ENCODE data around the gene HOXA9.

HOXA9 gene

DNA sequence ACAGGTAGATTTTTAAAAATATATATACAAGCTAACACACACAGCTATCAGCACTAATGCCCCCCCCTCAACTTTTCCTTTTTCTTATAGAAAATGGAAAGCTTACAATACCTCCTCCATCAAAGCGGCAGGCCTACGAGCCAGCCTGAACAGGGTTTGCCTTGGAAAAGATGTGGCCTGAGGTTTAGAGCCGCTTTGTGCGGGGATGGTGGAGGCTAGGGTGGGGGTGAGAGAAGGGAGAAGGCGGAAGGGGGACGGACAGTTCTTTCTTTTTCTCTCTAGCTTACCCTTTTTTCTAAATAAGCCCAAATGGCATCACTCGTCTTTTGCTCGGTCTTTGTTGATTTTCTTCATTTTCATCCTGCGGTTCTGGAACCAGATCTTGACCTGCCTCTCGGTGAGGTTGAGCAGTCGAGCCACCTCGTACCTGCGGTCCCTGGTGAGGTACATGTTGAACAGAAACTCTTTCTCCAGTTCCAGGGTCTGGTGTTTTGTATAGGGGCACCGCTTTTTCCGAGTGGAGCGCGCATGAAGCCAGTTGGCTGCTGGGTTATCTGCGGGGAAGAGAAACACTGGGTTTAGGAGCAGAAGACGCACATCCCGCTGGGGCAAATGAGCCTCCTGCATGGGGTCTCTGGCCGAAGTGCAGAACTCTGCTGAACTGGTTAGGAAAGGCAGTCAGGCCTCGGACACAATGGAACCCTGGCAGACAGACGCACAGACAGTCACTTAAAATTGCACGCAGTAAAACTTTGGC lies 1.9 kb downstream of the HOXA9 start:
- no peak for DNase-seq

- DNase-seq = no peak
Measured at GRCh38 chr7:27162561-27163287, 2.6 kb downstream of the HOXA9 start.

GRCh38 chr7:27161721-27162560 lies 3.4 kb downstream of the HOXA9 start:
- DNase-seq = no peak

- no peak for DNase-seq
Measured at GRCh38 chr7:27161214-27161720, 4.1 kb downstream of the HOXA9 start.

- DNase-seq = no peak
Measured at GRCh38 chr7:27160546-27161213, 4.7 kb downstream of the HOXA9 start.

DNA sequence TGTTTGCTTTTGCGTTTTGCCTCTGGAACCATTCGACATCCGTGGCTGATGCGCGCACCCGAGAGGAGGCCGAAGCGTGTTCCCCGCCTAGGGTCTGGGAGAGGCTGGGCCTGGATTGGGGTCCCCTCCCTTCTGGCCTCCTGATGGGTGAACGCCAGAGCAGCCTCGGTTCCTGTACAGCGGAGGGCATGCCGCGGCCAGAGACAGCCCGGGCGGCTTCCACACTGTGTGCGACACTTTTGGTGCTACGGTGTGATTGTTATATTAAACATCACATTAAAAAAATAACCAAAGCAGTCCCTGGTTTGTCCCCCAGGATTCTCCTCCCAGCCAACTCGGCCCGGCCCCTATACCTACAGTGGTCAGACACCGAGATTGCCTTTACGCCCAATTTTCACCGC lies 5.2 kb downstream of the HOXA9 start:
- no peak for DNase-seq

DNA sequence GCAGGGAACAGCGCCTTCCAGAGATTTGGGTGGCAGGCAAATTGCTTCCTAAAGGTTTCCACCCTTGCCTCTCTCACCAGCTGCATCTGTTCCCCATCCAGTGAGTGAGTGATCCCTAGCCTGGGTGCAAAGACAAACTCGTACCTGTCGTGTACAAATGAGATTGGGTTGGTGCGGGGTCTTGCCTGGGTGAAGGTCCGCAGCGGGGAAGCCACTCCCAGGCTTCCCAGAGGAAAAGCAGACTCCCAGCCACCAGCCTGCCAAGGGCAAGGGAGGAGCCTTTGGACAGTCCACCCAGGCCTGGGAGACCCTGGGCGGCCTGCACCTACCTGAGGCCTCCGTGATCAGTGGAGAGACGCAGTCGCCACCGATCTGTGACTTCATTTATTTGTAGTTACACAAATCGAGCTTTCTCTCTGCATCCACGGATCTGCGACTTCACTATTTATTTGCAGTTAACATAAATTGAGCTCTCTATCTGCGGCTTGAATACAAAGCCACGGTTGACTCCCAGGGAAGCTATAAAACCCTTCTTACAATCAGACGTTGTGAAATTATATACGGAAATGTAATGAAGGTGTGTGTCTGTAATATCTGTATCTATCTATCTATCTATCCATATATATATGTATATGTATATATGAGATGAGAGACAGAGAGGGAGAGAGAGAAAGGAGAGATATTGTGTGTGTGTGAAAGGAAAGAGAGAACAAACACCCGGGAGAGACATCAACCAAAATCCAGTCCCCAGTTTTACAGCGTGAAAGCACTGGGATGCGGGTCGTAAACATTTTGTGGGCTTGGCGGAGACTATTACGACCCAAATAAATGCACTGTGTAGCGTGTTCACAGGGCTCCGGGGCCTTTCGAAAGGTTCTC lies 5.8 kb downstream of the HOXA9 start:
- DNase-seq = no peak

DNA sequence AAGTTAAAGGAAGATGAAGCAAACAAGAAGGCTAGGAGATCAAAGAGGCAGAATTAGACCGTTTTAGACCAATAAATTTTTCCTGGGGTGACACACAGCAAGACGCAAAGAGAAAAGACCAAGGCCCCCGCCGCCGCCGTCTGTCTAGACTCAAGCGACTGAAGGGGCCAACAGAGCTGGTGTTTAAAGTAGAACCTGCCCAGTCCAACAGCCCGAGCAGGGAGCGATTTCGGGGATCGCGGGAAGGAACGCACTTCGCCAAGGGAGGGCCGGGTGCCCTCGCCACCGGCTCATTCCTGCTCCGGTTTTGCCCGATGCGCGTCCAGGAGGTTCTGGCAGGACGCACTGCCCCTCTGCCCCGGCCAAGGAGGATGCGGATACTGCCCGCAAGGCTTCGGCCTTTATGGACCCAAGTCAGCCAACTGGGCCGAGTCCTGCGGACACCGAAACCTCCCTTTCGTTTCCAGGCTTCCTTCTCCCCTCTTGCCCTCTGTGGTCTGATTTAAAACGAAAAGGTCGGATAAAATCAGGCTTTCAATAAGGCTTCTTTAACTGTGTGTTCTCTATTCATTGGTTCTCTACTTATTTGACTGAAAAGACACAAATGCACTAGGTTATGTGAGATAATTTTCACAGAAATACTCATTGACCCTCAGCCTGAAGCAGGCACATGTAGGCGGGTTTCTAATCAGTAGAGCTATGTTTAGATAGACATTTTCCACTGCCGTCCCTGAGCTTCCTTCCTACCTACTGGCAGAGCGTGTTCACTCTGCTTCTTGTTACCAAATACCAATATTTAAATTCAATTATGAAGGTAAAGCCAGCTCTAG lies 6.7 kb downstream of the HOXA9 start:
- no peak for DNase-seq

DNA sequence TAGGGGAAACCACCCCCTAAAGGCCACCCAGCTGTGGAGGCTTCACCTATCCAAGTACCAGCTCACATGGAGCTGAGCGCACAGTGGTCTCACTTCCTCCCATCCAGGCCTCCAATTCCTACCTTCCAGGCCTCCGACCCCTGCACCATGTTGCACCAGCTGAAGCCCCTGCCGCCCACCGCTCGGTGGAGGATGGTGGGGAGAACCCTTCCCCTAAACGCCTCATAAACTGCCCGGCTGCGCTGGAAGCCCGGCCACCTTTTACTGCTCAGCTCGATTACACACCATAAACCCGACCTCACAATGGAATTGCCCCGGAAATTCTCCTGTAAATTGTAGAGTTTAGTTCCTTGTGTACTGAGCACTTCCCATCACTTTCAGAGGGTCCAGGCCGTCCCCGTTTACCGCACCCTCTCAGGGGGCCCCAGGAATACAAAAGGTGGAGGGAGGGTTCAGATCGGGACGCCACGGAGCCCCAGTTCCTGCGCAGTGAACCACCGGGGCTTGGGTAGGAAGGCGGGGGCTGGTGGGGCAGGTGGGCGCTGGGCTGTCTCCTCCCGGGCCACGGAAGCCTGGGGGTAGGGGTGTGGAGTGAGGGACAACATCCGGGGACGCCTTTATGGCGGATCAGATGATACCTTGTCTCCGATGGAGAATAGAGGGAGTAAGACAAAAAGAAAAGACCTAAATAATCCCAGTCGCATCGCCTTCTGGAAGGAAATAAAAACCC lies 7.5 kb downstream of the HOXA9 start:
- no peak for DNase-seq

- DNase-seq = no peak
Measured at GRCh38 chr7:27156916-27157701, 8.2 kb downstream of the HOXA9 start.

GRCh38 chr7:27156508-27156898 lies 8.8 kb downstream of the HOXA9 start, which contains the start of gene HOXA7:
HOXA7 (minus strand) TSS chr7:27156675; CDS start chr7:27156545, 130 bp downstream.
- no peak for DNase-seq

DNA sequence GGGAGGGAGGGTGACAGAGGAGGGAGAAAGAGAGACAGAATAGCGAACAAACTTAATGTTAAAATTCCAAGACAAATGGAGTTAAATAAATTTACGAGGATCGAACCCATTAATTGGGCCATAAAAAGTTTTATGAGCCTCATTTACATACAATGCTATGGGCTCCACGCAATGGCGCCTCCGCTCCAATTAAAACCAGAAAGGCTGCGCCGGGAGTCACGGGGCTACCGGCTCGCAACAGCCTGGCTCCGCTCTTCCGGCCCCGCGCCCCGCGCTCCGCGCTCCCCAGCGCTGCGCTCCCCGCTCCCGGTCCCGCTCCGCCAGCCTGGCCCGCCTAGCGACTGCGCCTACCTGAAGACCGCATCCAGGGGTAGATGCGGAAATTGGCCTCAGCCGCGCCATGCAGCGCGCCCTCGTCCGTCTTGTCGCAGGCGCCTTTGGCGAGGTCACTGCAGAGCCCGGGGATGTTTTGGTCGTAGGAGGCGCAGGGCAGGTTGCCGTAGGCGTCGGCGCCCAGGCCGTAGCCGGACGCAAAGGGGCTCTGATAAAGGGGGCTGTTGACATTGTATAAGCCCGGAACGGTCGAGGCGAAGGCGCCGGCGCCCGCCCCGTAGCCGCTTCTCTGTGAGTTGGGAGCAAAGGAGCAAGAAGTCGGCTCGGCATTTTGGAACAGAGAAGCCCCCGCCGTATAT lies 9.4 kb downstream of the HOXA9 start:
- DNase-seq = no peak

DNA sequence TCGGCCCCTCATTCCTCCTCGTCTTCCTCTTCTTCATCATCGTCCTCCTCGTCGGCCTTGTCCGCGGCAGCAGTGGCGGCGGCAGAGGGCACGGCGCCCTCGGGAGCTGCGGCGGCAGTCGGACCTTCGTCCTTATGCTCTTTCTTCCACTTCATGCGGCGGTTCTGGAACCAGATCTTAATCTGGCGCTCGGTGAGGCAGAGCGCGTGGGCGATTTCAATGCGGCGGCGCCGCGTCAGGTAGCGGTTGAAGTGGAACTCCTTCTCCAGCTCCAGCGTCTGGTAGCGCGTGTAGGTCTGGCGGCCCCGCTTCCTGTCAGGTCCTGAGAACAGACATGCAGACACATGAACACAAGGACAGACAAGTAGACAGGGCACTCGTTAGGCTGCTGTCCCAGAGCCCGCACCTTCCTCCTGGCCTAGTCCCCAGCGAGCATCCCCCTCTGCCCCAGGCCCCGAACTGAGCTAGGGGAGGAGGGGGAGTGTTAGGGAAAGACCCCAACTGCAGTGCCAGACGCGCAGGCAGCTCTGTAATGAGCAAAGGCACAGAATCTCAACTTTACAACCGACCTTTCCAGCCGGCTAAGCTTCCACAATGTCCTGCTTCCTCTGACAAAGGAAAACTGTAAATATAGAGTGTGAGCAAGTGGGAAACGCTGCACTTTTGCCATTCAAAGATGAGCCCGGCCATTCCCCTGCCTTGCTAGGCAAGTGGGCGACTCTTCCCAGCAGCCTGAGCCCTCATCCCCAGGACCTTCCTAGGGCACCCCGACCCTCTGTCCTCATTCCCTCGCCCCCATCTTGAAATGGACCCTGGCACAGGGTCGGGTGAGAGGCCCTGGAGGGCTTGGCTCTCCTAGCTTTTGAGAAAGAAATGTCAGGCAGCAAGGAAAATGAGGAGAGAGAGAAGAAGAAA lies 10.2 kb downstream of the HOXA9 start:
- DNase-seq = no peak

- DNase-seq = no peak
Measured at GRCh38 chr7:27154369-27154768, 11.0 kb downstream of the HOXA9 start.

DNA sequence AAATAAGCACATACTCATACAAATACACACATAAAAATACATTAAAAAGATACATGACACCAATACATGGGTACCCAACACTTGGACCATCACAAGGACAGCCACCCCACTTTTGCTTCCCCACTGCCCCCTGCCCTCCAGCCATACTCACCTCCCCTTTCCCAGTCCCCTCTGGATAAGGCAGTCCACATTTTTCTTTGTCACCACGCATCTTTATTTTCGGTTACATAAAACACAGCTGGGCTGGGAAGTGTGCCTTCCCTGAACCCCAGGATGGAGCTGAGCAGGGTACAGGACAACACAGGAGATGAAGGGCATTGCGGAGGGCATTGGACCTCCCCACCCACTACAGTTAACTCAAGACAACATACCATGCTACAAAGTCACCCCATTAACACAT lies 11.8 kb downstream of the HOXA9 start:
- no peak for DNase-seq

DNA sequence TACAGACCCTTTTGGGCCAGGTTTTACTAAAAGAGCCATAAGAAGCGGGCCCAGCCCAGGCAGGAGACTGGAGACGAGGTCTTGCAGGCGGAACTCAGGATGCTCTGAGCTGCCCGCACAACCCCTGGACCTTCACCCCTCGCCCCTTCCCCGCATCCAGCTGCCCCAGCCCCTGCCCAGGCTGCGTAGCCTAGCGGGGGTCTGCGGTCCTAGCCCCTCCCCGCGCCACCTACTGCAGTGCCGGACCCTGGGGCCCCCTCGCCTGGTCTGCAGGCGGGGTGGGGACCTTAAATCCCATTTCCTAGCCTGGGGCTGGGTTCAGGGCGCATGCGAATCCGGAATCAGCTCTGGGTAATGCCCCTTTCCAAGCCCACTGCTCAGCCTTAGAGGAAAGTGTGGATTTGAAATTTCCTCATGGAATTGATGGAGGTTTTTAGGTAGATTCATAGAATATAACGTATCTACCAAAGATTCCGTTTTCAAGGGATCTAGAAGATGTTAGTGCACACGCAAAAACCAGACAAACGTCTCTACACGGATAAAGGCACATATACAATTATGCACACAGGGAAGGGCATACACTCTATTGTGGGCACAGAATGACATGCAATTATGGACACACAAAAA lies 12.4 kb downstream of the HOXA9 start:
- no peak for DNase-seq

Measured in SIG-M5 (cell line).